ENCODE measurements around the gene NPHP4. TPM values are rescaled to one million over a fixed set of nuclear protein-coding genes. Genes with fewer than 3 reads are reported as not detected.

Gene NPHP4
- total RNA-seq, 1 donor from 2014 or later = 8.2 TPM

- no peaks in the 10 kb centered on the region for H3K27me3 ChIP-seq
- H3K27ac ChIP-seq = no peak overlapping the region
- H3K4me1 ChIP-seq = no peaks in the 10 kb centered on the region
- no peaks in the 10 kb centered on the region for H3K9me3 ChIP-seq
- no peak for TF ChIP-seq CTCF (IDR thresholded peaks at IDR 0.05)
- DNase-seq (ENCODE audit: low spot score in 2 of 2) = no peak
- intact Hi-C loops (cut with DNase I) = no loop called here
- no peak overlapping the region for H3K4me3 ChIP-seq
- H3K36me3 ChIP-seq = no peaks in the 10 kb centered on the region
Observed at GRCh38 chr1:5850503-5850902, 141.7 kb downstream of the NPHP4 start.

- intact Hi-C loops (cut with DNase I) = no loop called here
- no peaks in the 10 kb centered on the region for H3K36me3 ChIP-seq
- no peak for TF ChIP-seq CTCF (IDR thresholded peaks at IDR 0.05)
- no peak for DNase-seq (ENCODE audit: low spot score in 2 of 2)
- H3K4me1 ChIP-seq = no peaks in the 10 kb centered on the region
- H3K4me3 ChIP-seq = no peak overlapping the region
- H3K27ac ChIP-seq = no peak overlapping the region
- H3K27me3 ChIP-seq = no peaks in the 10 kb centered on the region
- H3K9me3 ChIP-seq = no peaks in the 10 kb centered on the region
Observed at GRCh38 chr1:5849550-5849949, 142.7 kb downstream of the NPHP4 start.

GRCh38 chr1:5847013-5847659 is 145.1 kb downstream of the NPHP4 start:
- H3K9me3 ChIP-seq = no peaks in the 10 kb centered on the region
- no peak for DNase-seq (ENCODE audit: low spot score in 2 of 2)
- intact Hi-C loops (cut with DNase I) = no loop called here
- no peak for TF ChIP-seq CTCF (IDR thresholded peaks at IDR 0.05)
- no peak overlapping the region for H3K27ac ChIP-seq
- H3K4me1 ChIP-seq = no peaks in the 10 kb centered on the region
- no peaks in the 10 kb centered on the region for H3K27me3 ChIP-seq
- no peak overlapping the region for H3K4me3 ChIP-seq
- no peaks in the 10 kb centered on the region for H3K36me3 ChIP-seq

- TF ChIP-seq CTCF (IDR thresholded peaks at IDR 0.05) = no peak
- Histone ChIP-seq H3K36me3 (no peaks in the 10 kb centered on the region), H3K27ac (no peak overlapping the region), H3K27me3 (no peaks in the 10 kb centered on the region), H3K4me3 (no peak overlapping the region), H3K4me1 (no peaks in the 10 kb centered on the region), H3K9me3 (no peaks in the 10 kb centered on the region)
- intact Hi-C loops (cut with DNase I) = no loop called here
- DNase-seq (ENCODE audit: low spot score in 2 of 2) = no peak
Observed at GRCh38 chr1:5845376-5845775, 146.8 kb downstream of the NPHP4 start.

- no peaks in the 10 kb centered on the region for H3K4me1 ChIP-seq
- no peaks in the 10 kb centered on the region for H3K9me3 ChIP-seq
- no peak for TF ChIP-seq CTCF (IDR thresholded peaks at IDR 0.05)
- no peaks in the 10 kb centered on the region for H3K36me3 ChIP-seq
- H3K27ac ChIP-seq = no peak overlapping the region
- H3K27me3 ChIP-seq = no peaks in the 10 kb centered on the region
- DNase-seq (ENCODE audit: low spot score in 2 of 2) = no peak
- no peak overlapping the region for H3K4me3 ChIP-seq
- intact Hi-C loops (cut with DNase I) = no loop called here
Observed at GRCh38 chr1:5844442-5844841, 147.8 kb downstream of the NPHP4 start.
